ENCODE results near the gene LIMCH1. TPM values are rescaled to one million over a fixed set of nuclear protein-coding genes. Genes with fewer than 3 reads are reported as not detected.
A peak's percentile ranks its signal among the peaks of the same experiment; 100 is the strongest.
"Not testable (repeated sequence)": the region's sequence is repeated elsewhere in the genome, so short reads cannot be mapped to it uniquely, and the experiment has no call there.

Gene LIMCH1
- total RNA-seq, 1 experiment from 2014 or later, result 30.2 TPM

DNA sequence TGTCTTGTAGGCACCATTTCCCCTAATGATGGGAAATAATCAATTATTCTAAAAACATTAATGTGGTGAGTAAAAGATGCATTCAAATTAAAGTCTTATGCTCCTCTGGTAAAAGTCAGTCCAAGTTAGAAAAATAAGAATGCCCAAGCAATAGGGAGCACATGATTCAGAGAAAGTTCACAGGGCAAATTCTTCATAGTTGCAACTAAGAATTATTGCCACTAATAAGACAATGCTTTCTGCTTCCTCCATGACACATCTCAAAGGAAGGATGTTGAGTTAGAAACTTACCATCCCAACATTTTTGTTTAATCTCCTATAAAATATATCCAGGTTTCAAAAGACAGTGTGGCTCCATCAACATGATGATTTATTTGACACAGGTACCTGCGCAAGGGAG is 184.2 kb downstream of the LIMCH1 start:
- DNase-seq (ENCODE audit: low read depth), result no peak

DNA sequence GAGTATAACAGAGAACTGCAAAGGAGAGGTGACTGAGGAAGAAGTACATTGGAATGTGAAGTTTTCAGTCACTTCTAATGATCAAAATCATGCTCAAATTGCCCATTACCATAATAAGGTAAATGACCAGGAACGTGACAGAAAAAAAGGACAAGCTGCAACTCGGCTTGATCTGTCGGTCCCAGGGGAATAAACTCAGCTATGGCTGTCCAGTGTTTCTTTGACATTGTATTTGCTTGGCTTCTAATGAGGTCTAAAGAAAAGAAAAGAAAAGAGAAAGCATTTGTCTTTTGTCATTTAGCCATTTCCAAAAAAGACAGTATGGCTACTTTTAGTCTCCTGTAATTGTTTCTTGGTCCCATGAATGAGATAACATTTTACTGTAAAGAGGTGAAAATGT is 185.3 kb downstream of the LIMCH1 start:
- DNase-seq (ENCODE audit: low read depth), result no peak

DNA sequence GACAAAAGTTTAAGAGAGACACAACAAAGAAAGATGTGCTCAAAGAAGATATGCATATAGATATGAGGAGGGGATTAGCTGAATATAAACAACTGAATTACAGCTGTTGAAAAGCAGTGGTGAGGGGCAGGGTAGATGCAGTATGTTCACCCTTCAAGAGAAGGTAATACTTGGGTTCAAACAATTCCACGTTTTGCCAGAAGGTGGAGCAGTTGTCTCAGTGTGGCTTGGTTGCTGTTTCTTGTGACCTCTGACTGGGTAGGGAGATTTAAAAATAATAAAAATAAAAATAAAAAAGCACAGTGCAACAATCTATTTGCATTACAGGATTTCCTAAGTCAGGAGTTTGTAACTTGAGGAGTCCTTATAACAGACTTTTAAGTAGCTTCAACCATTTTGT is 187.3 kb downstream of the LIMCH1 start:
- DNase-seq (ENCODE audit: low read depth), result no peak

DNA sequence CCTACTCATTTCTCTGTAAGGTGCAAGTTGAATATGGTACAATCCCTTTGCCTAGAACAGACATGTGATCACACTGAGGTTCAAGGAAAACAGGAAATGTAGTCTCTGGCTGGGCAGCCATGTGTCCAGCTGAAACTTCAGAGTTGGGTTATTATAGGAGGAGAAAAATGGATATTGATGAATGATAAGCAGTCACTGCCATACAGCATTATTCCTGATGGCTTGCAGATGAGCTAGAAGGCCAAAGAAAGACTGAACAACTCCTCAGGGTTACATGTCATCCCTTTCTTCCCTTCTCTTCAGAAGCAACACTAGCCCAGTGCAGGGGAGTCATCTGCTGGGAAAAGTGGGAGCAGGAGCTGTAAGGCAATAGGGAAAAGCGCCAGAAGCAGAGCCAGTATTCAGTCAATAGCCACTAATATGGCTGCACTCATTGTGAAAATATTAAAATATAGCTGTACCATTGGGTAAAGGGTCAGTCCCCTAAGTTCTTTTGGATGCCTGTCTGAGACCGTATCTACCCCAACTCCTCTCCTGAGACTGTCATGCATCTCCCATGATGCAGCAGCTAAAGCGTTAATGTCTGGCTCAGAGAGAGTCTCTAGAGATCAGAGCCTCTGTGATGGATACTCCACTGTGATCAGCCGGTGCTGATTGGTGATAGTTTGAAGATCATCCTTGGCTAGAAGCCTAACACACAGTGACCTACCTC is 190.1 kb downstream of the LIMCH1 start:
- DNase-seq (ENCODE audit: low read depth), result no peak

DNA sequence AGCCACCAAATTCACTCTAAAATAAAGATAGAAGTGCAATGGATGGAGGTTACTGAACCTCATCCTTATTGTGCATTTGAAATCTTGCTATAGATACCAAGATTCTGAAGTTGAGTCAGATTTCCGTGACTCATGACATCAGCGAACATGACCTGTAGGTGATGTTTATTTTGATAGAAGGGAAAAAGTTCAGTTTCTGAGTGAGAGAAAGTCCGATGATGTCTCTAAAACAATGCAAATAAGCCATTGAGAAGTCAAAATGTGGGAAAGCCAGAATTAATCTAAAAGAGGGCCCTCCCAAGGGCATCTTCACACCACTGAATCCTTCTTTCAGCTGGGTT is 190.6 kb downstream of the LIMCH1 start:
- no peak for DNase-seq (ENCODE audit: low read depth)

DNA sequence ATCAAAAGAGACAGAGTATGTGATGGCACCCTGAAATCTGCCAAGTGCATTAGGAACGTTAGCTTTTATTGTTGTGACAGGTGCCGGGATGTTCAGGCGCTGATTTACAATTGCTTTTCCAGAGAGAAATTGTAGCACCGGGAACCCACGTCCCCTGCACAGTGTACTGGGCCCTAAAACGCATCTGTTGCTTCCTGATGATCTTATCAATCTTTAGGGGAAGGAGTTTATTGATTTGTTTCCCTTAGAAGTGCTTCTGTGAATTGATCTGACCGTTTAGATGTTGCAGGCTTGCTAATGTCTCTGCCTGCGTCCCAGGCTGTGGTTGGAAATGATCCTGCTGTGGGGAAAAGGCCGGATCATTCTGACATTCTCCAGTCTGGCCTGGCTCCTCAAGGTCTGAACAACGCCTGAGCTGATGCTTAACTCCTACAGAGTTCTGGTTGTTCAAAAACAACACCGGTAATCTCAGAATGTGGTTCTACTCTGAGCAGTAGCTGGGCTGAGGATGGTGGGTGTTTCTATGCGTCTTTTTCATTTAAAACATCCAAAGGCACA is 193.7 kb downstream of the LIMCH1 start:
- DNase-seq (ENCODE audit: low read depth), result no peak

DNA sequence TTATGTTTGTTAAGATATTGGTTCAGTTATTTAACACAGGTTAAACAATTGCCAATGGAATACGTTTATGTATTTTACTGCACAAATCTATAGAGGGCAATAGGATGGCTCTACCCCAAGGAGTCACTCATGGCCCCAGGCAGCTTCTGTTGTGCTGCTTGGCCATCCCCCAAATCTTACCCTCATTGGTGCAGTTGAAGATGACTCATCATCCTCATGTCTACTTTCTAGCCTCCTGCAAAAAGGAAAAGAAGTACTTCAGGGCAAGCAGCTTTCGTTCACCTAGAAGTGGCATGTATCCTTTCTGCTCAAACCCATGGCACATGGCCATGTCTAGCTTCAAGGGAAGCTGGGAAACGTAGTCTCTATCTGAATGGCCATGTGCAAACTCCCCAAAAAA is 196.4 kb downstream of the LIMCH1 start:
- peak; percentile 67 for DNase-seq (ENCODE audit: low read depth)

DNA sequence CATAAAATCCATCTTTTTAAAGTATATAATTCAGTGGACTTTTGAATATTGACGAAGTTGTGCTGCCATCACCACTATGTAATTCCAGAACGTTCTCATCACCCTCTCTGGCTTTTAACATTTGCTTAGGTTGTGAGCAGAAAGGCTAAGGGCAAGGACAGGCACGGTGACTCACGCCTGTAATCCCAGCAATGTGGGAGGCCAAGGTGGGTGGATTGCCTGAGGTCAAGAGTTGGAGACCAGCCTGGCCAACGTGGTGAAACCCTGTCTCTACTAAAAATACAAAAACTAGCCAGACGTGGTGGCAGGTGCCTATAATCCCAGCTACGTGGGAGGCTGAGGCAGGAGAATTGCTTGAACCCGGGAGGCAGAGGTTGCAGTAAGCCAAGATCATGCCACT is 199.5 kb downstream of the LIMCH1 start:
- DNase-seq (ENCODE audit: low read depth), result not testable (repeated sequence)

DNA sequence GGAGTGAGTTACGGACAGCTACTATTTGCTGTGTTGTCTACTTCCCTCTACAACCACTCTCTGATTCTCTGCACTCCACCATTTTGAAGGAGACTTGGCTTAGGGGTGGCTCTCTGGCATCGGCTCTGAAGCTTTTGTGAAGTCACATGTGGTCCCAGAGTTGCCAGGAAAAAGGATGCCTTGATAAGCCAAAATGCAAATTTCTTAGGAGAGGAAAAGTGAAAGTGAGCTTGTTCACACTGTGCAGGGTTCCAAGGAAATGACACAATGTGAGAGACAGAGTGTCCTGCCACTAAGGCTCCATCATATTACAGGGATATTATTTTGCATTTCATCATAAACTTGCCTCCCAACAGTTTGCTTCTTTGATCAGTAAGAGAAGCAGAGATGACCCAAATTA is 203.4 kb downstream of the LIMCH1 start:
- DNase-seq (ENCODE audit: low read depth), result no peak

DNA sequence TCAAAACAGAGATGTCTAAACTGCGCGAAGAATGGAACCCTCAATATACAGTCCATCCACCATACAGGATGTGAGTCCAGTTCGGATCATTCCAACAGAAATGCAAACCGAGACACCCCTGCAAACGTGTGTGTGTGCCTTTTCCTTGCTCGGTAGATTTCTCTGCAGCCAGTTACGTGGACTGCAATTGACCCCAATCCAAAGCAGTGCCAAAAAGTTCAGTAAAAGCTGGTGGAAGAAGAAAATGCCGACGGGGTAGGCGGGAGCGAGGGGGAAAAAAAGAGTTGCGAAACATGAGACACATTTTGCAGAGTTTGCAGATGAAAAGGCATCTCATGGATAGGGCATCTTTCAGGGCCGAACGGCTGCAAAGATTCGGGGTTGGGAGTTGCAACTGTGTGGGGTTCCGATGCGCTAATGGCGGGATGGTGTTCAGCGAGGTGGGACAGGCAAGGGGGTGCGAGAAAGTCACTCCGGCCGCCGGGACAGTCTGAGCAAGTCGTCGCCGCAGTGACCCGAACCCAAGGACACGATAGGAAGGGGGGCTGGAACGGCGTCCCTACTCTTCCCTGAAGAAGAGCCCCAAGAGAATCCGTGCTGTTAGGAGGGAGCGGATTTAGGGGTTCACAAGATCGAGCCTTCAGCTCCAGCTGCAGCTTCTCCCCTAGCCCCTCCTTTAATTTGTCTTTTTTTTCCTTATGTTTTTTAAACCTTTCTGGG is 206.8 kb downstream of the LIMCH1 start:
- DNase-seq (ENCODE audit: low read depth), result no peak

DNA sequence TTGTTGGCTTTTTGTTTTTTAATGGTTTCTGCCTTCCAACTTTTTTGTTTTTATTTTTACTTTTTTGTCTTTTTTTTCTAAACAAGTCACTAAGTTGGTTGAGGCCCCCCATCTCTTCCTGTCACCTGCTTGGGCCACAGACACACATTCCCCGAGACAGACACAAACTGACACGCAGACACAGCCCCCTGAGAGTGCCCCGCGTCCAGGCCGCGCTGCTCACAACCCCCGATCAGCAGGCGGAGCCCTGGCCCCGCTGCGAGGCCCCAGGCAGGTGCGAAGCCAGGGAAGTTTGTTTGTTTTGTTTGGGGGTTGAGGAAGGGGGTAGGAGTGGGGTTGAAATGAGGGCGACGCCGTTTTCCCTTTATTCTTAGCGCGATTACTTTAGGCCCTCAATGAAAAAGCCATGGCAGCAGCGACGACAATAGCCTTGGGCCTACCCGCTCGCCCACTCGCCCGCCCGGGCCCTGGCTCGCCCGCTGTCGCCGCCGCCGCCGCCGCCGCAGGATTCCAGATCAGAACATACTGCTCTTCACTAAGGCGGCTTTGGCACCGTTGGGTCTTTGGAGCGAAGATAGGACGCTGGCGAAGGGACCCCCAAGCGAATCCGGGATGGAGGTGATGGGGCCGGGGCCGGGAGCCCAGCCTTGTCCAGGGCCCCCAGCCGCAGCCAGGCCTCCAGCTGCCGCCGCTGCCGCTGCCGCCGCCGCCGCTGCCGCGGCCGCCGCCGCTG is 207.5 kb downstream of the LIMCH1 start:
- no peak for DNase-seq (ENCODE audit: low read depth)

DNA sequence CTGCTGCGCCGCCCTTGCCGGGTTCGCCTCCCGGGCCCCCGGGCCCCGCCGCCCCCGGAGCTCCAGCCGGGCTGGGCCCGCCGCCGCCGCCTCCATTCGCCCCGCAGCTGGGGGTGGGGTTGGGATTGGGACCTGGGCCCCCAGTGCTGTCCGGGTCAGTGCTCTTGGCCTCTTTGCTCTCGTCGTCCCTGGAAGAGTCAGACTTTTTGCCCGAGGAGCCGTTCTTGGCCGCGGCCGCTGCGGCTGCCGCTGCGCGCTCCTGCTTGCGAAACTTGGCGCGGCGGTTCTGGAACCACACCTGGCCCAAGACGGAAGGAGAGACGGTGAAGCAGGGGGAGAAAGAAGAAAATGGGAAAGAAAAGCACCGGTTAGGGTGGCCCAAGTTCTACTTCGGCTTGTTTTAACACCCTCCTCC is 208.1 kb downstream of the LIMCH1 start:
- no peak for DNase-seq (ENCODE audit: low read depth)

DNA sequence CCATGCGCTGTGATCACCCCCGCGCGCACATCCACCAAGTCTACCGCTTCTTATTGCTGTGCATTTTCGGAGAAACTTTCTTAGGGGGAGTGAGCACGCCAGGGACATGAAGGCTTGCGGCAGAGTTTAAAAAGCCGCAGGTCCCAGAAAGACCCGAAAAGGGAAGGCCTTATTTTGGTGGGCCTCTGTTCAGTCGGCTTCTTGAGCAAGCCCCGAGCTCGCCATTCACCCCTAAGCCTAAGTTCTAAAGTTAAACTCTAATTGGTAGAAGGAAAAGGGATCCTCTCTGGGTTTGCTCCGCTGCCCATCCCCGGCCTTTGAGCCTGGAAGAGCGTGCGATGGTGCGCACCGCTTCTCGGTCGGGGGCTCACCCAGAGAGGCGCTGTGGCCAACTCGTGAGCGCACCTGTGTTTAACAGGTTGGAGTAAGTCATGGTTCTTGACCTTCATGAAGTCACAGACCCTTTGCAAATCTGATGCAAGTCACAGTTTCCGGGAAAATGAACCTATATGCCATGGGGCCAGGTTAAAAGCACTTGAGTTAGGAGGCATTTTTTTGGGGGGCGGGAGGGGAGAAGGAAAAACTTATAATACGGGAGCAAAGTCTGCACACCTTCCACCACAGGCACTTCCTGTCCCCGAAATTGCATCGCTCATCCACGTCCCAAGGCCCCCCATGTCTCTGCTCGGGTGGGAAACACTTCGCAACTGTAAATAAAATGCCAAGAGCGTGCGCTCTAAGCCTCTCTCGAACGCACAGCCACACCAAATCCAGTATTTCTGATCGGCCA is 208.7 kb downstream of the LIMCH1 start:
- DNase-seq (ENCODE audit: low read depth), result no peak

DNA sequence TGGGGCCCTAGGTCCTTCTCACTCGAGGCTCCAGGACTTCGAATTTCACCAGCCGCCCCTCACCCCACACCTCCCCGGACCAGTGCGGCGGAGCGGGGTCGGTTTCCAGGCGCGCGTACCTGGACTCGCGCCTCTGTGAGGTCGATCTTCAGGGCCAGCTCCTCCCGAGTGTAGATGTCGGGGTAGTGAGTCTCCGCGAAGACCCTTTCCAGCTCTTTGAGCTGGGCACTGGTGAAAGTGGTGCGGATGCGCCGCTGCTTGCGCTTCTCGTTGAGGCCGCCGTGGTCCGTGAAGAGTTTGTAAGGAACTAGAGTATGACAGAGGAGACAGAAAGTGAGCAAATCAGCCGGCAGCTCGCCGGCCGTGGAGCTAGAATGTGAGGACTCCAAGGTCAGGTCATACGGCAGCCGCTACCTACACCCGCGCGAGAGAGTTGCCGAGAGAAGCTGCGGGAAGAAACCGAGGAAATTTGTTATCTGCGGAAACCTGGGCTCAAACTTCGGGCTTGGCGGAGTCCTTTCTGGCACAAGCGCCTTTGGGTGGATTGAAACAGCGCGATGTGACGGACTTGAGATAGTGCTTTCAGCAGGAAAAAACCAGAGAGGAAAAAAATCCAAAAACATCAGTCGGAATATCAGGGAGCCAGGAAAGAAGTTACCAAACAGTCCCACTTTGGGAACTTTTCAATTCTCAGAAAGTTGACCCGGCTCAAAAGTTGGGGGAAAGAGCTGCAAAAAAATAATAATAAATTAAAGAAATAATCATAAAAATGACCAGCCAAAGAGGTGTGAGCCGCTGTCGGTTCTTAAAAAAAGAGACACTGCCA is 209.5 kb downstream of the LIMCH1 start:
- DNase-seq (ENCODE audit: low read depth), result peak; percentile 21

DNA sequence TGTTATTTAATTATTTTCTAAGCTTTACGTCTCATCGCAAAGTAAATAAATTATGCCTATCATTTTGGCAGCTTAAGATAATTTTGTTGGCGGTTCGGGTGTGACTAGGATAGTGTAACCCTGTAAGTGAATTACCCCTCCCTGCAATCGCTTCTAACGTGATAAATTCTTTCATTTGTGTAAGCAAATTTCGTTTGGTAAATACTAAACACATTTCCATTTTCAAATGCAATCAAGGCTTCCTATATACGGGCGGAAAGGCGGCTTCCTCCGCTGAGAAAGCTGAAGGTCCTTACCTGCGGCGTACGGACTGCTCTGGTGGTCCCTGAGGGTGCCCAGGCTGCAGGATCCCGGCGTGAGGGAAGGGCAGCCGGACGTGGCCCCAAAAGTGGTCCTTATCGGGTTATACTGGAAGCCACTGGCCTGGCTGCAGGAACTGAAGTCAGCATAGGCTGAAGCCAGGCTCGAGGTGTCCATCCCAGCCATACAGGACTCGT is 210.2 kb downstream of the LIMCH1 start:
- no peak for DNase-seq (ENCODE audit: low read depth)

DNA sequence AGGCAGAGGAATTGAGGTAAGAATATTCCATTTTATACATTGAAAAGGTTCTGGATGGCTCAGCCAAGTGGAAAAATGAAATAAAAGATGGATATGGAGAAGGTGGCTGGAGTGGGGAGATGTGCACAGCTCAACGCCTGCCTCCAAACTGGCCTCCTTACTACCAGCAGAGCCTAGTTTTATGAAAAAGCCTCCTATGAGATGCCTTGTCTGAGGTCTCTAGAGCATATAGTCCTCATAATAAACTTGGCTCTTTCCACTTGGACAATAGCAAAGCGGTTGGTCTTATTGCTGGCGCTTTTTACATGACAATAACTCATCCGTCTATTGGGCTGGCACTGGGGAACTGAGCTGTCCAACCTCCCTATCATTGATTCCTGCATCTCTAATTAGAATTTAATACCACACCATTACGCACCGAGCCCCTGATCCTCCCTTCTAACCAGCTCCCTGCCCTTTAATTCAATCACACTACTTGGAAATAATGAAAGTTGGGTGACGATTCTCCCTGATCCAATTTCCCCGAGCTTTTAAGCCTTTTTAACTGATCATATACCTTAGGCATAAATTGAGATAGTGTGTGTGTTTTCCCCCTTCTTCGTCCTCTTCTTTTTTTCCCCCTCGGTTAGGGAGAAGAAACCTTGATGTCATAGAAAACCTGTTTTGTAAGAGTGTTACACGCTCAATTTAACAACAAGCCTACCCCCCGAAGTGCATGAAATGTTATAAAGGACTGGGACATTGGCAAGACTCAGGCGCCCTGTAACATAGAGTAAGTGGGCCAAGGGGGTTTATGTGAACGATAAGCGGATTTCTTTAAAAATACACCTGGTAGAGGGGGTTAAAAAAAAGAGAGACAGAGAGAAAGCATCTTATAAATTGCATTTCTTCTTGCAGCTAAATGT is 210.9 kb downstream of the LIMCH1 start, which contains the start of gene PHOX2B:
Gene PHOX2B, minus strand, starts transcription at position 155 of the 905 bp plus-strand sequence. Its CDS starts 115 bp downstream, at position 40.
- DNase-seq (ENCODE audit: low read depth), result no peak

DNA sequence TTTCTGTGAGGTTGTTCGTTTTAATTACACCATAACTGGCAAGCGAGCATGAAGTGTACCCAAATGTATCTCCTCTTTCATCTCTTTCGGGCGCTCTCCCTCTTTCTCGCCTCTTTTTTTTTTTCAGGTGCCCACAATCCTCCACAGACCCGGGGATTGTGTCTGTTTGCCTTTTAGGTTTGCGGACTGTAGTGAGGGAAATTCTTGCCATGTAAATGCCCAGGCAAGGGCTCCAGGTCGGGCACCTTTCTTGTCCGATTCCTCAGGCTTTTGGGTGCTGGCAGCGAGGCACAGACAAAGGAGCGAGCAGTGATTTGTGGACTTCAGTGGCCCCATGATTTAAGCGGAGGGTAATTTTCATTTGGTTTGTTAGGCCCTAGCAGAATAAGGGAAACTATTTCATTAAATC is 211.7 kb downstream of the LIMCH1 start:
- DNase-seq (ENCODE audit: low read depth), result no peak

All from Daoy (cell line).